22Rv1 (cell line): ENCODE results near the gene ZNF180.

Experiments used
- H3K27ac ChIP-seq: fragments of 450-650 bp; 2 replicates; pipeline ENCODE4 v1.5.1; 2017
- ZFX ChIP-seq: fragments of 450-650 bp; IDR thresholded peaks from 2 replicates; pipeline ENCODE4 v1.6.1; 2017; ENCODE audit warnings: antibody characterized with exemption, borderline replicate concordance
- TF ChIP-seq, protein P1 (sequence below): fragments of 450-650 bp; IDR thresholded peaks from 2 replicates; pipeline ENCODE4 v1.5.1; 2017; ENCODE audit warnings: mild to moderate bottlenecking

The ZNF180 gene

DNA sequence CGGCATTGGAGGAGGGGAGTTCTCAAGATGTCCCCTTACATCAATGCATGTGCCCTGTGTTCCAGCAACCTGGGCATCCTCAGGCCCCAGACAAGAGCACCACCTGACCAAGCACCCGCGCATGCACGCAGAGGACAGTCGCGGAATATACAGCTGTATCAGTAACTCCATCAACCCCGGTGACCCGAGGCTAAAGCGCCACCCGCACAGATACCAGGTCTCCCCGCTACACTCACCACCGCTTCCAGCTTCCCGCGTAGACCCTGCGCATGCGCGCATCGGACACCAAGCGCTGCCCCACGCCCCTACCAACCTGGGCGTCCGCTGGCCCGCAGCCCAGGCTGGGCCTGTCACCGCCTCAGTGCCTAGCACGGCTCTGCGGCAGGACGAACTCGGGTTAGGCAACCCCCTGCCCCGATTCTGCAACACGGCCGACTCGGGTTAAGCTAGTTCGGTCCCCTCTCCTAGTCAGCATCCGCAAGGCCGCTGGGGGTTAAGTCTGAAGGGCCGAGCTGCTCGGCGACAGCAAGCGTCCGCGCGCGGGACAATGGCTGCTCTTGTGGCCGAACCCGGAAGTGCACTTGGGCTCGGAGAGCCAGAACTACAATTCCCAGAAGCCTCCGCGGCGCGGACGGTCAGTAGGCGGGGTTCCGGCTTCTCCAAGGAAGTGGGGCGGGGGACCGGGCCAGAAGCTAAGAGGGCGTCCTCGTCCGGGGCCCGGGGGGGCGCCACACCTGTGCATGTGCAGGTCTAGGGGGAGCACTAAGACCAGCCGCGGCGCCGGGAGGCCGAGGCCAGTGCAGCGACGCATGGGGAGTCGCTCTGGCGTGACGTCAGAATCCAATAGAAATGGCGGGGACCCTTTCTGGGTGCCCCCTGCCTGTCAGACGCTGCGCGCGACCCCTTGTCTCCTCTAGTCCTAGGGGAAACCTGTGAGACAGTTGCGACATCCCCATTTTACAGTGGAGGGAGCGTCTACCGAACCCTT is at the start of gene ZNF180:
TSS of gene ZNF180 (minus strand) at position 561 of the 988 bp plus-strand sequence. CDS start 3,188 bp downstream, outside the sequence.
- peak within 1 kb of the TSS; percentile 78 for H3K27ac ChIP-seq
- TF ChIP-seq ZFX, result peak; percentile 85; the same call in 1 of the 2 replicates
- TF ChIP-seq, protein P1, sequence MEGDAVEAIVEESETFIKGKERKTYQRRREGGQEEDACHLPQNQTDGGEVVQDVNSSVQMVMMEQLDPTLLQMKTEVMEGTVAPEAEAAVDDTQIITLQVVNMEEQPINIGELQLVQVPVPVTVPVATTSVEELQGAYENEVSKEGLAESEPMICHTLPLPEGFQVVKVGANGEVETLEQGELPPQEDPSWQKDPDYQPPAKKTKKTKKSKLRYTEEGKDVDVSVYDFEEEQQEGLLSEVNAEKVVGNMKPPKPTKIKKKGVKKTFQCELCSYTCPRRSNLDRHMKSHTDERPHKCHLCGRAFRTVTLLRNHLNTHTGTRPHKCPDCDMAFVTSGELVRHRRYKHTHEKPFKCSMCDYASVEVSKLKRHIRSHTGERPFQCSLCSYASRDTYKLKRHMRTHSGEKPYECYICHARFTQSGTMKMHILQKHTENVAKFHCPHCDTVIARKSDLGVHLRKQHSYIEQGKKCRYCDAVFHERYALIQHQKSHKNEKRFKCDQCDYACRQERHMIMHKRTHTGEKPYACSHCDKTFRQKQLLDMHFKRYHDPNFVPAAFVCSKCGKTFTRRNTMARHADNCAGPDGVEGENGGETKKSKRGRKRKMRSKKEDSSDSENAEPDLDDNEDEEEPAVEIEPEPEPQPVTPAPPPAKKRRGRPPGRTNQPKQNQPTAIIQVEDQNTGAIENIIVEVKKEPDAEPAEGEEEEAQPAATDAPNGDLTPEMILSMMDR, result peak; percentile 29

DNA sequence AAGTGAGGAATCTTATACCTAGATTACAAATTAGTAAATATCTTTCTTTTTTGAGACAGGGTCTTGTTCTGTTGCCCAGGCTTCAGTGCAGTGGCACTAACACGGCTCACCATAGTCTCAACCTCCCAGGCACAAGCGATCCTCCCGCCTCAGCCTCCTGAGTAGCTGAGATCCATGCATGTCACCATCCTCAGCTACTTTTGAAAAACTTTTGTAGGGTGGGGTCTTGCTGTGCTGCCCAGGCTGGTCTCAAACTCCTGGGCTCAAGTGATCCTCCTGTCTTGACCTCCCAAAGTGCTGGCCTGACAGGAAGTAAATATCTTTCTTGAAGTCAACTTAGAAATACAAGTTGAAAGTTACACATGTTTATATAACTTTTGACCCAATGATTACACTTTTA is 49.2 kb upstream of the ZNF180 start:
- H3K27ac ChIP-seq, result no peak overlapping the region
- no peak for TF ChIP-seq ZFX
- TF ChIP-seq, protein P1, result no peak

DNA sequence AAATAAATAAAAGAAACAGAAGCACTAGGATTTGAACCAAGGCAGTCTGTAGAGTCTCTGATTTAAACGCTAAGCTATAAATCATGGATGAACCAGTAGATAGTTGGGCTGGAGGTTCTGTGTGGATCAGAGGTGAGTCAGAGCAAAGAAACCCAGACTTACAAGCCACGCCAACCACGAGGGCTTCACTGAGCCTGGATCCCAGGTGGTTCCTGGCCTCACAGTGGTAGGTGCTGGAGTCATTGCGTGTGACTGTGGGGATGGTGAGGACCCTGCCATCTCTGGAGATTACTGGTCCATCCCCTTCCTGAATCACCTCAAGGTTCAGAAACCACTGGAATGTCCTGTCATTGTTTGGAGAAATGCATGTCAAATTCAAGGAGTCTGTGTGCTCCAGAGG is 48.4 kb upstream of the ZNF180 start:
- H3K27ac ChIP-seq, result no peak overlapping the region
- TF ChIP-seq ZFX, result no peak
- TF ChIP-seq, protein P1, result no peak

DNA sequence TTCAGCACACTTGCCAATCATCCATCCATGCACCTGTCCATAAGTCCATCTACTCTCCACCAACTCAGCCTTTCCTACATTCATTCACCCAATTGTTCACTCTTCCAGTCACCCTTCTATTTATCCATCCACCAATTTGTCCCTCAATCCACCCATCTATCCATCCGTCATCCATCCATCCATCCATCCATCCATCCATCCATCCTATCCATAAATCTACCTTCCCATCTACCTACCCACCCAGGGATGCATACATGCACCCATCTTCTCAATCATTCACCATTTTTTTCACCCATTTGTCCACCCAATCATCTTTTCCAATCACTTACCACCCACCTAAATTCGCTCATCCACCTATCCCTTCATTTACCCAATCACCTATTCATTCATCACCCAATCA is 43.7 kb upstream of the ZNF180 start:
- TF ChIP-seq, protein P1, result no peak
- TF ChIP-seq ZFX, result no peak
- H3K27ac ChIP-seq, result no peak overlapping the region

DNA sequence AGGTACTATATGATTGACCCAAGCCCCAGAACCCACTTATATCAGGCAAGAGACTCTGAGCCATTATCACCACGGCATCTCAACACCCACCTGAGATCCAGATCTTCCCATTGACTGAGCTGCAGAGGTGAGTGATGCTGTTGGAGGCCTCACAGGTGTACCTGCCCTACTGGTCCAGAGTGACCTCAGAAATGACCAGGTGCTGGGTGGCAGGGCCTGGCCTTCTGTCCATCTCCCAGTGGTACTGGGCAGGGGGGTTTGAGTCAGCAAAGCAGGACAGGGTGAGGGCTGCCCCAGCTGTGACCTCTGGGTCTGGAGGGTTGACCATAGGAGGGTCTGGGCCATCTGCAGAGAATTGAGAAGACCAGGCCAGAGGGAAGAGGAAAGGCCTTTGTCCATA is 42.3 kb upstream of the ZNF180 start:
- H3K27ac ChIP-seq, result no peak overlapping the region
- TF ChIP-seq, protein P1, result no peak
- no peak for TF ChIP-seq ZFX

DNA sequence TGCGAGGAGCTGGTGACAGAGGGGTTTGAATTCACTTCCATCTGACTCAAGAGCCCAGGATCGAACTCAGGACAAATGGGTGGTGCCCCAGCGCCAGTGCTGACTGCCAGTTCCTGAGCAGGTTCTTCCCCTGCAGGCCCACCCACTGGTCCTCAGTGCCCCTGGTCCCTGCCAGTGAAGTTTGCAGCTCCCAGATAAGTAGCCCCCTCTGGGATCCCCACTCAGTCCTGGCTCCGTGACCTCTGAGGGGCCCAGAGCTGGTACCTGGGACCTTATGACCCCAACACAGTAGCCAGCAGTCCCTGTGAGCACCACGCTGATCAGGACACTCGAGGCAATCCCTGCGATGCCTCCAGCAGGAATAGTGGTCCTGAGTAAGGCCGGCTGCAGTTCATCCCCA is 40.4 kb upstream of the ZNF180 start:
- no peak overlapping the region for H3K27ac ChIP-seq
- TF ChIP-seq ZFX, result no peak
- TF ChIP-seq, protein P1, result no peak

DNA sequence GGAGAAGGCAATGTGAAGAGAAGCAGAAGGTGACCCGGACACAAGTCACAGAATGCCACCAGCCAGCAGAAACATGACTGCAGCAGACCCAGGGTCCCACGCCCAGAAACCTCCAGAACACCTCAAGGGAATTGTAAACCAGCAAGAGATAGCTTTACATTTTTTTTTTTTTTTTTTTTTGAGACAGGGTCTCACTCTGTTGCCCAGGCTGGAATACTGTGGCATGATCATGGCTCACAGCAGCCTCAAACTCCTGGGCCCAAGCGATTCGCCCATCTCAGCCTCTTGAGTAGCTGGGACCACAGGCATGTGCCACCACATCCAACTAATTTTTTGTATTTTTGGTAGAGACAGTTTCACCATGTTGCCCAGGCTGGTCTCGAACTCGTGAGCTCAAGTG is 39.7 kb upstream of the ZNF180 start:
- TF ChIP-seq ZFX, result no peak
- TF ChIP-seq, protein P1, result no peak
- no peak overlapping the region for H3K27ac ChIP-seq
